Fibroblast of lung (primary cell): Measurements from ENCODE around the gene SCGB3A2. TPM values are rescaled to one million over a fixed set of nuclear protein-coding genes. Genes with fewer than 3 reads are reported as not detected.

ENCODE experiments used
- DNase-seq, 2 donors: peaks; one replicate each; pipeline versions ENCODE4 v3.0.0 to v3.0.0-alpha.2; 2010; ENCODE audit warnings: low read depth in 2 of 2
- H2AFZ ChIP-seq: 2 replicates; pipeline ENCODE4 v1.5.1; 2012; ENCODE audit warnings: low read length, control low read depth, inconsistent platforms
- H3K27ac ChIP-seq: 2 replicates; pipeline ENCODE4 v1.5.1; 2011; ENCODE audit warnings: low read length, control low read depth; ENCODE audit not compliant: insufficient read depth
- H3K27me3 ChIP-seq: 2 replicates; pipeline ENCODE4 v1.5.1; 2011; ENCODE audit warnings: mild to moderate bottlenecking, low read length; ENCODE audit not compliant: control insufficient read depth, insufficient read depth
- H3K36me3 ChIP-seq: 2 replicates; pipeline ENCODE4 v1.5.1; 2011; ENCODE audit warnings: low read length; ENCODE audit not compliant: control insufficient read depth, insufficient read depth
- H3K4me1 ChIP-seq: 2 replicates; pipeline ENCODE4 v1.5.1; 2011; ENCODE audit warnings: low read length; ENCODE audit not compliant: control insufficient read depth, insufficient read depth; ENCODE audit errors: extremely low read depth
- H3K4me2 ChIP-seq: 2 replicates; pipeline ENCODE4 v1.5.1; 2011; ENCODE audit warnings: low read length, control low read depth; ENCODE audit not compliant: insufficient read depth; ENCODE audit errors: extremely low read depth
- H3K4me3 ChIP-seq, 4 experiments: fragments of 200-600 bp in 1 of 4; sonication (generic) in 1 of 4; replicated peaks in 1 of 4; 2 replicates each; pipeline ENCODE4 v1.5.1; 2011 to 2016; ENCODE audit warnings: low read length in 4 of 4, low read depth in 3 of 4, mild to moderate bottlenecking in 3 of 4, control low read depth in 2 of 4, inconsistent platforms in 1 of 4, mixed read lengths in 1 of 4; ENCODE audit not compliant: insufficient read depth in 1 of 4; ENCODE audit errors: control extremely low read depth in 1 of 4
- H3K79me2 ChIP-seq: 2 replicates; pipeline ENCODE4 v1.5.1; 2012; ENCODE audit warnings: mild to moderate bottlenecking, low read length, inconsistent platforms; ENCODE audit not compliant: control insufficient read depth, insufficient read depth
- H3K9ac ChIP-seq: 2 replicates; pipeline ENCODE4 v1.5.1; 2011; ENCODE audit warnings: mild to moderate bottlenecking, low read length, control low read depth; ENCODE audit not compliant: insufficient read depth
- H3K9me3 ChIP-seq: 2 replicates; pipeline ENCODE4 v1.5.1; 2012; ENCODE audit warnings: low read depth, low read length; ENCODE audit not compliant: control insufficient read depth, insufficient read depth
- H4K20me1 ChIP-seq: 2 replicates; pipeline ENCODE4 v1.5.1; 2011; ENCODE audit warnings: low read length; ENCODE audit not compliant: control insufficient read depth, insufficient read depth; ENCODE audit errors: extremely low read depth
- EZH2 ChIP-seq: IDR thresholded peaks from 2 replicates; pipeline ENCODE4 v1.5.1; 2012; ENCODE audit warnings: low read length, control low read depth, mild to moderate bottlenecking; ENCODE audit errors: missing control alignments
- polyA plus RNA-seq, 2 donors: library from polyadenylated mRNA; depleted of rRNA in 1 of 2; stranded (reverse) in 1 of 2; unstranded in 1 of 2; fragments of >200 nt; gene quantifications; 2 replicates each; pipeline ENCODE4 v1.2.1, GENCODE V29; 2011 to 2012; ENCODE audit warnings: missing spikeins in 1 of 2
- total RNA-seq: library from RNA; depleted of rRNA; stranded (reverse); fragments of >200 nt; gene quantifications from 2 replicates; pipeline ENCODE4 v1.2.1, GENCODE V29; 2014
- TF ChIP-seq, protein P1 (sequence below), 2 donors: IDR thresholded peaks in 1 of 2; conservative IDR thresholded peaks in 1 of 2; 1 replicate in 1 of 2; 2 replicates in 1 of 2; pipeline ENCODE4 v1.5.1; 2011 to 2012; ENCODE audit warnings: low read length in 2 of 2, control low read depth in 1 of 2, inconsistent platforms in 1 of 2, low read depth in 1 of 2, mild to moderate bottlenecking in 1 of 2

The SCGB3A2 gene
- total and polyA plus RNA-seq, 2 donors (not counting 1 experiment from before 2014, with no cell fraction given) = not detected

DNA sequence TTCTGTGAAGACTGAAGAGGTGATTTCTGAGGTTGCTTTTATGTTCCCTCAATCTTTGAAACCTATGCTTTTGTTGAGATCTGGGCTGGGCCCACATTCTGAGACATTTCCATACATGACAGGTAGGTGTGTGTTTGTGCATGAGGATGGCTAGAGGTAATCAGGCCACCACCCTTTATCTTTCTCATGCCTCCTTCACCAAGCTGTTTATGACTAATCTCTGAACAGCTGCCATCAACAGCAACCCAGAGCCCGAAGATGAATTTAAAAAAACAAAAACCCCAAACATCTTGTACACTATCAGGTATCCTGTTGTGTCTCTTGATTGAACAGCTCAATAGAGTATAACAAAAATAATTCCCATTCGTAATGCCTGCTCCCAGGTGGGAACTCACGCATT is 40.4 kb downstream of the SCGB3A2 start:
- Histone ChIP-seq H3K79me2 (no peaks in the 10 kb centered on the region), H4K20me1 (no peaks in the 10 kb centered on the region)
- TF ChIP-seq, protein P1, sequence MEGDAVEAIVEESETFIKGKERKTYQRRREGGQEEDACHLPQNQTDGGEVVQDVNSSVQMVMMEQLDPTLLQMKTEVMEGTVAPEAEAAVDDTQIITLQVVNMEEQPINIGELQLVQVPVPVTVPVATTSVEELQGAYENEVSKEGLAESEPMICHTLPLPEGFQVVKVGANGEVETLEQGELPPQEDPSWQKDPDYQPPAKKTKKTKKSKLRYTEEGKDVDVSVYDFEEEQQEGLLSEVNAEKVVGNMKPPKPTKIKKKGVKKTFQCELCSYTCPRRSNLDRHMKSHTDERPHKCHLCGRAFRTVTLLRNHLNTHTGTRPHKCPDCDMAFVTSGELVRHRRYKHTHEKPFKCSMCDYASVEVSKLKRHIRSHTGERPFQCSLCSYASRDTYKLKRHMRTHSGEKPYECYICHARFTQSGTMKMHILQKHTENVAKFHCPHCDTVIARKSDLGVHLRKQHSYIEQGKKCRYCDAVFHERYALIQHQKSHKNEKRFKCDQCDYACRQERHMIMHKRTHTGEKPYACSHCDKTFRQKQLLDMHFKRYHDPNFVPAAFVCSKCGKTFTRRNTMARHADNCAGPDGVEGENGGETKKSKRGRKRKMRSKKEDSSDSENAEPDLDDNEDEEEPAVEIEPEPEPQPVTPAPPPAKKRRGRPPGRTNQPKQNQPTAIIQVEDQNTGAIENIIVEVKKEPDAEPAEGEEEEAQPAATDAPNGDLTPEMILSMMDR (conservative IDR thresholded peaks at IDR 0.05 in 1 of 2, IDR thresholded peaks at IDR 0.05 in 1 of 2; ENCODE audit: low read depth in 1 of 2, low read length in 2 of 2) = no peak
- TF ChIP-seq EZH2 = no peak

DNA sequence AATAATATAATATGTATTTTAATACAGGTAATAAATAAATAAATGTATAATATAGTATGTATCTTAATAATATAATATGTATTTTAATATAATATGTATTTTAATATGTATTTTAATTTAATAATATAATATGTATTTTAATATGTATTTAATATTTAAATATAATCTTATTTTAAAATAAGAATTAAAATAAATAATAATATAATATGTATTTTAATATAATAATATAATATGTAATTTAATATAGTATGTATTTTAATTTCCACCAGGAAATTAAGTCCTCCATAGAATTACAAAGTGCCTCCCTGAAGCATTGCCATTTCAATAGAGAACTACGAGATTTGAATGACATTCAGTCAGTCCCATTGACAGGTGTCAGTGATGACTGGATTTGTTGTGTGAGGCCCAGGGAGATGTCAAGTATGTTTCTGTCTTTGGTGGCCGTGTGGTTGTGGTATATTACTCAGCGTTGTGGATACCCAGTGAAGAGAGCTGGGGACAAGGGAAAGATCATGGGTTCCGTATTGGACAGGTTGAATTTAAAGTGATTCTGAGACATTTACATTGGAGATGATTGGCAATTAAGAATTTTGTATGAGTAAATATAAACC is 42.0 kb downstream of the SCGB3A2 start:
- TF ChIP-seq EZH2 = no peak
- TF ChIP-seq, protein P1 (conservative IDR thresholded peaks at IDR 0.05 in 1 of 2, IDR thresholded peaks at IDR 0.05 in 1 of 2; ENCODE audit: low read depth in 1 of 2, low read length in 2 of 2) = no peak
- no peaks in the 10 kb centered on the region for H3K9me3 ChIP-seq
- no peaks in the 10 kb centered on the region for H4K20me1 ChIP-seq
- H3K27ac ChIP-seq = no peak overlapping the region
- no peak overlapping the region for H3K9ac ChIP-seq
- H3K27me3 ChIP-seq = no peaks in the 10 kb centered on the region
- no peaks in the 10 kb centered on the region for H3K79me2 ChIP-seq
- H3K4me3 ChIP-seq = no peak overlapping the region
- H3K36me3 ChIP-seq = no peaks in the 10 kb centered on the region
- H3K4me1 ChIP-seq = no peaks in the 10 kb centered on the region
- no peak overlapping the region for H3K4me2 ChIP-seq
- DNase-seq = no peak
- no peak overlapping the region for H2AFZ ChIP-seq

More for the DNA sequence above, 40.4 kb downstream of the SCGB3A2 start:
- DNase-seq = no peak
- H3K9ac ChIP-seq = no peak overlapping the region
- no peak overlapping the region for H2AFZ ChIP-seq
- no peaks in the 10 kb centered on the region for H3K36me3 ChIP-seq
- H3K4me2 ChIP-seq = no peak overlapping the region
- no peaks in the 10 kb centered on the region for H3K4me1 ChIP-seq
- no peak overlapping the region for H3K4me3 ChIP-seq
- H3K27ac ChIP-seq = no peak overlapping the region
- H3K9me3 ChIP-seq = no peaks in the 10 kb centered on the region
- no peaks in the 10 kb centered on the region for H3K27me3 ChIP-seq

- Histone ChIP-seq H3K27ac (no peak overlapping the region), H3K27me3 (no peaks in the 10 kb centered on the region), H3K9me3 (no peaks in the 10 kb centered on the region), H4K20me1 (no peaks in the 10 kb centered on the region), H3K4me1 (no peaks in the 10 kb centered on the region), H2AFZ (no peak overlapping the region), H3K79me2 (no peaks in the 10 kb centered on the region), H3K9ac (no peak overlapping the region), H3K4me3 (no peak overlapping the region), H3K36me3 (no peaks in the 10 kb centered on the region), H3K4me2 (no peak overlapping the region)
- DNase-seq = no peak
- TF ChIP-seq EZH2 = no peak
- TF ChIP-seq, protein P1 (conservative IDR thresholded peaks at IDR 0.05 in 1 of 2, IDR thresholded peaks at IDR 0.05 in 1 of 2; ENCODE audit: low read depth in 1 of 2, low read length in 2 of 2) = no peak
Observed at GRCh38 chr5:147921136-147921535, 42.6 kb downstream of the SCGB3A2 start.
